Measurements from ENCODE around the gene EFTUD2. TPM values are rescaled to one million over a fixed set of nuclear protein-coding genes. Genes with fewer than 3 reads are reported as not detected.
"Not testable (repeated sequence)": the region's sequence is repeated elsewhere in the genome, so short reads cannot be mapped to it uniquely, and the experiment has no call there.

Gene EFTUD2
- 10 to 100 TPM; 65.2 to 71.9 TPM for total RNA-seq
- long read RNA-seq, donor 1, full-length matches to known transcripts: 11 of 23 reads
- long read RNA-seq, donor 1, partial matches to known transcripts: 10 of 23 reads
- long read RNA-seq, donor 1, other reads (novel, unspliced or antisense): 2 of 23 reads
- long read RNA-seq, donor 2, full-length matches to known transcripts: 28 of 55 reads
- long read RNA-seq, donor 2, partial matches to known transcripts: 22 of 55 reads
- long read RNA-seq, donor 2, other reads (novel, unspliced or antisense): 5 of 55 reads

DNA sequence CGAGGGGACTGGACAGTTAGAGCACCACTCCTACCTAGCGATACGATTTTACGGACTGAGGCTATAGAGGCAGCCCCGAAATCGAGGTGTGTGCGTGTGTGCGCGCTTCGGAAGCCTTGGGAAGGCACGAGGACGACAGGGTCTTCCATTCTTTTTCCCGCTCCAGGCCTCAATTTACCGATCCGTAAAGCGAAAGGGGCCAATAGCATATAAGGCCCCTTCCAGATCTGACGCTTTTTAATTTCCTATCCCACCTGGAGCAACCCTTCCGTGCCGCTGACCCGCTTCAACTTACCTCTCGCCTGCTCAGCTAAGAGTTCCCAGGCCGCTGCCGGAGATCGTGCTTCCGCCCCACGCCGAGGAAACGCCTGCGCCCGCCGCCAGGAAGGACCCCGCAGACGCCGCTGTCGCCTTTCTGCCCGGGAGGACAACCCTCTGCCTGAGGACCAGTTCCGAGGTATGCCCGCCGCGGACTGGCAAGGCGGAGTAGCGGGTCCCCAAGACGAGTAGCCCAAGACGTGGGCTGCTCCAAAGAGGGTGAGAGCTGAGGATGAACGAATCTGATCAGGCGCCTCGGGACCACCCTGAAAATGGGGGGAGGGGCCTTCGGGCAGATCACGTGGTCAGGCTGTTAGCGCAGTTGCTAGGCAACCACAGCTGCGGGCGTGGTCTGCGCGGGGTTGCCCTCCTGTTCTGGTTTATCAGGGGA is at the start of gene EFTUD2:
TSS of gene EFTUD2 (minus strand) at position 372 of the 709 bp plus-strand sequence. CDS start 4,924 bp downstream, outside the sequence.
- intact Hi-C loops (cut with DNase I): no loop called here
- peak; percentile 98 for DNase-seq (ENCODE audit: low spot score)

DNA sequence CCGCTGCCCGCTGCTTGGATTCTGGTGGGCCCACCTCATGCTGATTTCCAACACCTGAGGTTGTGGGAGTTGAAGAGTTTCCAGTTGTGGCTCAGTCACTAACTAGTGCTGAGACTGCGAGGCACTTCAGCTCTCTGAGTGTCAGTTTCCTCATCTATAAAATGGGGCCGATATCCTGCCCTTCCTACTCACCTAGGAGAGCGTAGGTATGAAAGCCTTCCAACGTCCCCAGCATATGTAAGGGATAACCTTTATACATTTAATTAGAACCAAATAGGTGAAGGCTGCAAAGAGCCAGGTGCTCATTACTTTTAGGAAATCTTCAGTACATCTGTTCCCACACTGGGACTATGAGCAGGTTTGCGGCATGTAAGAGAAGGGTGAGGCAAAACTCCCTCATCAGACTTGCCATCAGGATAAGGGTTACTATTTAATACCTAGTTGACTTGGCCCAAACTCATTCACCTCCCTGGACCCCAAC is 49.1 kb upstream of the EFTUD2 start:
- intact Hi-C loops (cut with DNase I): no loop called here
- no peak for DNase-seq (ENCODE audit: low spot score)

DNA sequence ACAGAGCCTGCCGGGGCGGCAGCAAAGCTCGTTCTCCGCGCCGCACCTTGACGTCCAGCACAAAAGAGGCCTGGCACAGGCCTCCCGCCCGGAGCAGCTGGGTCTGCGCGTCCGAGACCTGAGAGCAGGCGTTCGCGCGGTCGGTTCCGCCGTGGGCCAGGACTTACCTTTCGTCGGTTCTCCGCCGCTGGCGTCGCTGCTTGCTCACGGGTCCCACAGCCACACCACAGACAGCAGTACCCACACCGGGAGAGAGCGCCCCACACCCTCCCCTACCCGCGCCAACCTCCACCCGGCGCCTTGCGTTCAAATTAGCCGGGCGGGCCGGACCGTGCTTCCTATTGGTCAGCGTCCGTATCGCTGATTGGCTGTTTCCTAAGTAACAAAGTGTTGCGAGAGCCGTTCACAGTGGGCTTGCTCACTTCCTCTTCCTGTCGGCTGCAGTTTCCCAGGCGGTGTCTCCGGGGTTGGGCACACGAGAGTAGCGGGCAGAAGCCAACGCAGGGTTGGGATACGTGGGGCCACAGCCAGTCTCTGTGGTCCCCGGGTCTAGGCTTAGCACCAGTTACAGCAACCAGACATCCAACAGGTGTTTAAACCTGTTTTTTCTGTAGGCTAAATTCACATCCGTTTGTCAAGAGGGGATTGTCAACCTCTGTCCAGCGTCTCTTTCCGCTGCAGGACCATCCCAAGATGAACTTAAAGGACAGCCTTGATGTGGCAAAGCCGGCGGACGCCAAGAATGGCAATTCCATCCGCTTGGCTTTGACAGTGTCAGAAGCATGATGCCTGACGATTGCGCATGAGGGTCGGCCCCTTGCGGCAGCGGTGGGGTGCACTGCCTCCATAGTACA is 48.4 kb upstream of the EFTUD2 start, which contains the start of gene KIF18B:
TSS of gene KIF18B (minus strand) at position 313 of the 854 bp plus-strand sequence. CDS start 11,429 bp downstream, outside the sequence.
- intact Hi-C loops (cut with DNase I): no loop called here
- peak; percentile 96 for DNase-seq (ENCODE audit: low spot score)

DNA sequence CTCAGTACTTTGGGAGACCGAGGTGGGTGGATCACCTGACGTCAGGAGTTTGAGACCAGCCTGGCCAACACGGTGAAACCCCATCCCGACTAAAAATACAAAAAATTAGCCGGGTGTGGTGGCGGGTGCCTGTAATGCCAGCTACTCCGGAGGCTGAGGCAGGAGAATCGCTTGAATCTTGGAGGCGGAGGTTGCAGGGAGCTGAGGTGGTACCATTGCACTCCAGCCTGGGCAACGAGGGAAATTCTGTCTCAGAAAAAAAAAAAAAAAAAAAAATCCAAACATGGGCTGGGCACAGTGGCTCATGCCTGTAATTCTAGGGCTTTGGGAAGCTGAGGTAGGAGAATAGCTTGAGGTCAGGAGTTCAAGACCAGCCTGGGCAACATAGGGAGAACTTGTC is 46.4 kb upstream of the EFTUD2 start:
- intact Hi-C loops (cut with DNase I); DNase-seq (ENCODE audit: low spot score): not testable (repeated sequence)

DNA sequence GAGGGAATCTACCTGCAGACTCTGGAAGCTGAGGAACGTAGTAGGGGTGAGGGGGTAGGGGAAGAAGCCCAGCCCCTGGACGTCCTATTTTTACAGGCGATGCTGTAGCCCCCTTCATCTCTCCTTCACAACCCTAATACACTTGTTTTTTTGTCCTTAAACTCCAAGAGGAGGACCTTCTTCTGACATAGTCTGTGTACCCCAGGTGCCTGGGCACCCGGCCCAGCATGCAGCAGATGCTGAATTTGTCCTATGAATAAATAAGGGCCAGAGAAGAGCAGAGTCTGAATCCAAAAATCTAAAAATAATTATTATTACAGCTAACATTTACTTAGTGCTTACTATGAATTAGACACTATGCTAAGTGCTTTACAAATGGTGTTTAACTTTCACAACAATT is 43.2 kb upstream of the EFTUD2 start:
- peak; percentile 58 for DNase-seq (ENCODE audit: low spot score)
- intact Hi-C loops (cut with DNase I): no loop called here

DNA sequence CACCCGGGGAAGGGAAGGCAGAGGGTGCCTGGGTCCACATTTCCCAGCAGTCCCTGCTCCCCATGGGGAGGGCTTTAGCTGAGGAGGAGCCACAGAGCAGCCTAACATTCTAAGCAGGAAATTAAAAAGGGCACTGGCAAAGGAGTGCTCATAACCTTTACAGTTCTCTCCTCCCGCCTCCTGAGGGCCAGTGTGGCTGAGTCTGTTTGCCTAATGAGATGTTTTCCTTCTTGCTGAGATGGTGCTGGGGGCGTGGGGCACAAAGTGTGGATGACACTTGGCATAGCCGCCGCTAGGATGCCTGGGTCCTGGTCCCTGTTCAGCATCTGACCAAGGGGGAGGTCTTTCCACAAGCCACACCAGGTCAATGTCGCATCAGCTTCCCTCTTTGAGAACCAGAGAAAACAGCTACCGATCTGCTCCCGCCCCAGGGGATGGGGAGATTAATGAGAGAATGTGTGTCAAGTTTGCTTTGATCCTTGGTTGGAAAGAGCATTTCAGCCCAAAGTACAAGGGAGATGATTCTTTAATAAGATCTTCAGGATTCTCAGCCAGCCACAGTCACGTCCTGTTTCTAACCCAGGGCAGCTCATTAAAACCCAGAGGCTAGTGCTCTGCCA is 42.6 kb upstream of the EFTUD2 start:
- intact Hi-C loops (cut with DNase I): no loop called here
- DNase-seq (ENCODE audit: low spot score): peak; percentile 62

DNA sequence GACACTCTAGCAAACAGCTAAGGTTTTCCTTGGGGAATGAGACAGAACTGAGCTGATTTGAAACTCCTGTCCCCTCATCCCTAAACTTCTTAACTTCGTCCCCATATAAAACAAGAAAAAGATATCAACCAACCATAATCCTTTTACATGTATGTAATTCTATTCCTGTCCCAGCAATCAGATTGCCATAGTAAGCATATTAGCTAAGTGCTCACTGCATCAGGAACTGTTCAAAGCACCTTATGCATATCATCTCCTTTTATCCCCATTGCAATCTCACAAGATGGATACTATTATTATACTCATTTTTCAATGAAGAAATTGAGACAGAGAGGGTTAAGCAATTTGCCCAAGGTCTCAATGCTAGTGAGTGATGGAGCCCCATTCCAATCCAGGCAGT is 41.5 kb upstream of the EFTUD2 start:
- intact Hi-C loops (cut with DNase I): no loop called here

DNA sequence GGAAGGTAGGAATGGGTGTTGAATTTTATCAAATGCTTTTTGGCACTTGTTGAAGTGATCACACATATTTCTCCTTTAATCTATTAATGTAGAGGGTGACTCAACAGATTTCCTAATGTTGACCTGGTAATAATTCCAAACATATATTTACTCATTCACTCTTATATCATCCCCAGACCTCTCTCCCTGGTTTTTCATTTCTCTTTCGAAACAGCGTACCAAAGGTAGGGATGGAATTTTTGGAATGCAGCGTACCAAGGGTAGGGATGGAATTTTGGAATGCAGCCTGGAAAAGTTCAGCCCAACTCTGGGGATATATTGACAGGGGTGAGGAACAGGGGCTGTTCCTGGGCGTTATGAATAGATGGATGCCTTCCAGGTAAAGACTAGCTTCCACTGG is 41.1 kb upstream of the EFTUD2 start:
- DNase-seq (ENCODE audit: low spot score): no peak
- intact Hi-C loops (cut with DNase I): no loop called here

More for the DNA sequence above, 41.5 kb upstream of the EFTUD2 start:
- DNase-seq (ENCODE audit: low spot score): no peak

DNA sequence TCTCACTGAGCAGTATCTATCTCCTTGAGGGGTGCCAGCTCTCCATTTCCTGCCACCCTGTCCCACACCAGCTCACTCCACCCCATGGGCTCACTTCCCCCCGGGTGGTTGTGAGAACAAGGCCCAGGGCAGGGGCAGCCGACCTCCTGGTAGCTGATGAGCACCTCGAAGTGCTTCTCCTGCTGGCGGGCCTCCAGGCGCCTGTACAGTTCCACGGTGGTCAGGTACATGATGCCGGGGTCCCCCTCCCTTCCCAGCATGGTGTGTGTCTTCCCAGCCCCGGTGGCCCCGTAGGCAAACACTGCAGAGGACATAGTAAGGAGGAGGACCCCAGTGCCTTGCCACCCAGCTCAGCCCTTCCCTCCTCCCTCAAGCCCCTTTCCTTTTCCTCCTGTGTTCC is 35.9 kb upstream of the EFTUD2 start:
- intact Hi-C loops (cut with DNase I): no loop called here
- DNase-seq (ENCODE audit: low spot score): peak; percentile 81

DNA sequence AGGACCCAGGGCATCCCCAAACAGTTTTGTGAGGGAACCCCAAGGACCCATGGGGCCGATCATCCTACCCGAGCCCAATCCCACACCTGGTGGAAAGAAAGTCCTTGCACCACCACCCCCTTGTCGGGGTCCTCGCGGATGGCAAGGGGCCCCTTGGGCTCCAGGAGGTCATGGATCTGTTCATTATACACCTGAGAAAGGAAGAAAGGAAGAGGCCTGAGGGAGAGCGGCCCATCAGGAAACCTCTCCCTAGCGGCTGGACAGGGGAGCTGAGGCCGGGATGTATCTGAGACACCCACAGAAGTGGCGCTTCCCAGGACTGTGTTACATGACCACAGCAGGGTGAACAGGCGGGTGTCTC is 35.5 kb upstream of the EFTUD2 start:
- intact Hi-C loops (cut with DNase I): no loop called here
- DNase-seq (ENCODE audit: low spot score): no peak

DNA sequence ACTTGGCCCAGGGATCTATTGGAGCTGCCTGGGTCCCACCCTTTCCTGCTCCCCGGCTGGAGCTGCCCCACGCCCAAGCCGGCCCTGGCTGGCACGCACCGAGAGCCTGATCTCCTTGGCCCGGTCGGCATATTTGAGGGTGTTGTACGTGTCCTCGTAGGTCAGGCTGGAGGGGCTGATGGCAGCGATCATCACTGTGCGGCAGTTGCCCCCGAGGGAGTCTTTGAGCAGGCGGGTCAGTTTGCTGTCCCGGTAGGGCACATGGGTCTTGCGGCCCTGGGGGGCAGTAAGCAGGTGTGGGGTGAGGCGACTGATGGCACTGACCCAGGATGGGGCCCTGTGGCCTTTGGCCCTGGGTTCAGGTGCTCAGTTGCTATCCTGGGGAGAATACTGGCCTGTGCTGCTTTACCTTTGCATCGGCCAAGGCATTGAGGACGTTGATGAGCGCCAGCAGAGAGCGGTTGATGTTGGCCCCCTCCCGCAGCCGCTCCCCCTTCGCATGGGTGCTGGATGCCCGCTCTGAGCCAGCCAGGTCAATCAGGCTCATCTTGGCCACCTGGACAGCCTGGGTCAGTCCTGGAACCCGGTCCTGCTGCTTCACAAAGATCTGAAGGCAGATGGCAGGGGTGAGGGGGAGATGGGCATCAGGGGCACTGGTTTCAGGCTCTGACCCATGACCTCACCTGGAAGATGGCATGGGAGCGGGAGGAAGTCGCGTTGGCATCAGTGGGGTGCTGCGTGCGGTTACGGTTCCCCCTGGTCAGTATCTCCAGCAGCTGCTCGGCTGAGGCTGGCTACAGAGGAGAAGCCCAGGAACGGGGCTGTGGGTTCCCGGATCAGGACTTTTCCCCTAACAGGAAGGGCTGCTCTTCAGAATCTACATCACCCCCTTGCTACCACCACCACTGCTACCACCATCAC is 34.8 kb upstream of the EFTUD2 start:
- intact Hi-C loops (cut with DNase I): no loop called here
- peak; percentile 60 for DNase-seq (ENCODE audit: low spot score)

DNA sequence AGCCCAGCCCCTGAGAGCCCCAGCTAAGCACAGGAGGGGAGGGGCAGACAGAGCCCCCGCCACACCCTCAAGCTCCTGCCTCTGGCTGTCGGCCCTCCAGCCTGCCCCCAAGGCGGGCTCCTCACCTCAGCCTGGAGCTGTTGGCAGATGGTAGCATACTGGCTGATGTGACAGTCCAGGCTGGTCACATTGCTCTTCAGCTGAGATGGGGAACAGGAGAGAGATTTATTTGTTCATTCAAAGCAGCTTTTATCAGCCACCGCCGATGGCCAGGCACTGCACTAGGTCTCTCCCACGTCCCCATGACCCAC is 33.5 kb upstream of the EFTUD2 start:
- DNase-seq (ENCODE audit: low spot score): no peak
- intact Hi-C loops (cut with DNase I): no loop called here

DNA sequence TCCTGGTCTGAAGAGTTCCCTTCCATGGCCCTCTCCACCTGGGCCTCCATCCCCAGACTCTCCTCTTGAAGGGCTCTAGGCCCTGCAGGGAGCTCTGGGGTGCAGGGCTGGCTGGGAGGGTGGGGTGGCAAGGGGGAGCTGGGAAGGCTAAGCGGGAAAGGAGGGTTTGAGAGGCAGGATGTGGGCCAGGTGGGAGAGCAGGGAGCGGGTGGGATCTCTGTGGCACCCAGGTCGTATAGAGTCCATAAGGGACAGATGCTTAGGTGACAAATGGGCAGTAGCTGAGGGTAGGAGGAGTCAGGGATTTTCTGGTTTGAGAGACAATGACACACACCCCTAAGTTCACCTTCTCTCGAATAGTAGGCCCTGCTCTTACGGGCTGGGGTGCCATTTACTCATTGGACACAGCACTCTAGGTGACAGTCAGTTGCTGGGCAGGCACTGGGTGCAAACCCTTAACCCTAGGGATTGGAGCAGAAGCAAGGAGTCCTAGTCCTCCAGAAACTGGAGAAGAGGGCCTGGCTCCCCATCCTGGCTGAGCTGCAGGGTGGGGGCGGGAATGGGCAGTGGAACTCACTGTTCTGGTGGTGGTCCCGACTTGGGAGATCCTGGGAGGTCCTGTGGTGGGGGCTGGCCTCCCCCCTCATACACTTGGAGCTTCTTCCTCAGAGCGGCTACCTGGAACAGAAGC is 33.0 kb upstream of the EFTUD2 start:
- intact Hi-C loops (cut with DNase I): no loop called here

DNA sequence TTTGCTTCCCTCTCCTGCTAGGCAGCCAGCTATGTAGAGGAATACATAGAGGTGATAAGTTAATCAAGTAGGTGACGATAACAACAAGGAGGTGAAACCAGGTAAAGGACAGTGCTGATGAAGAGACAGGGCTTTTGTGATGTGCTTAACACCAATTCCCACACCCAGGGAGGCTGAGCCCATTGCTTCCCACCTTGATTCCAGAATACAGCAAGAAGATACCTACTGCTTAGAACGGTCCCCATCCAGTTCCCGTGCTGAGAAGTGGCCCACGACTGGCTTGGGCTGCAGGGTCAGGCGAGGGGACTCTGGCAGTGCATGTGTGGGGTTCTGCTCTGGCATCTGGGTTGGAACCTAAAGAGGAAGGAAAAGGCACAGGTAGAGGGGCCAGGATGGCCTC is 32.1 kb upstream of the EFTUD2 start:
- DNase-seq (ENCODE audit: low spot score): peak; percentile 32
- intact Hi-C loops (cut with DNase I): no loop called here

More for the DNA sequence above, 33.0 kb upstream of the EFTUD2 start:
- peak; percentile 72 for DNase-seq (ENCODE audit: low spot score)

DNA sequence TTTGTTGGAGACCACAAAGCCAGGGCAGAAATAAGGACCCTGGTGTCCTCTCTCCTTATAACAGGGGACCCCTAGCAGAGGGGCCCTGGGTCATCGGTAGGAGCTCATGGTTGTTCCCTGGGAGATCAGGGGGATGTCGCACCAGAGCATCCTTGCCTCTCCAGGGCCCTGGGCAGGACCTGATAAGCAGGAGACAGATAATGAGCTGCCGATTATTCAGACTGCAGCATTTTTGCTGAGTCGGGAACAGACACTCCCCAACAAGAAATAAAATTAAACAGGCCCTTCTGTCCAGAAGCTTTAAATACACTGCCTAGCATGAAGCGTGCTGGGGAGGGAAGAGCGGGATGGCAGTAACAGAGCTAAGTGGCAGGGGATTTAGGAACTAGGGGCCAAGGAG is 31.4 kb upstream of the EFTUD2 start:
- intact Hi-C loops (cut with DNase I): no loop called here
- peak; percentile 18 for DNase-seq (ENCODE audit: low spot score)

DNA sequence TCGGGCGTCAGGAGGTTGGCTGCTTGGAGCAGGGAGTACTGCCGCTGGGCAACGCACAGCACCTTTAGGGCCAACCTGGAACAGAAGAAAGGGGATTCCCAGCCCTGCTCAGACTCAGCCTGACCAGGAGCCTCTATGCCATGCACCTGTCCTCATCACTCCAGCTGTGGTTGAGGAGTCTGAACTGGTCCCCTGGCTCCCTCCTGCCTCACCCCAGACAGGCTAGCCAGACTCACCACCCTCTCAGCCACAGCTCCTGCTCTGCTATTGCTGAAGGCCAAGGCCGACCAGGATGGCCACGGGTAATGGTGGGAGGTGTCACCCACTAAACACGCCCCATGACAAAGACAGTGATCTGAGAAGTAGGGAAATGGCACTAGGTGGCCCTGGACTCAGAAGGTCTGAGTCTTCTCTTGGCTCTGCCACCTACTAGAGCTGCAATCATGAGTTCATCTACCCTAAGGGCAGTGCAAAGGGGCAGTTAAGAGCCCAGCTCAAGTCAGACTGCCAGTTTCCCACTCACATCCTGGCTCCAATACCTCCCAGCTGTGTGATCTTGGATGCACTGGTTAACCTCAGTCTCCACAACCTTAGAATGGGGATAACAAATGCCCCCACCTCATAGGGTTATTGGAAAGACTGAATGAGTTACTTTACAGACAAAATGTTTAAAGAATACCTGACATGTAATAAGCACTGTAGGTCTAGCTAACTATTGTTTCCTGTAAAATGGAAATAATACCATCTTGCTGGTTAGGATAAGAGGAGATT is 29.9 kb upstream of the EFTUD2 start:
- intact Hi-C loops (cut with DNase I): no loop called here
- peak; percentile 11 for DNase-seq (ENCODE audit: low spot score)

DNA sequence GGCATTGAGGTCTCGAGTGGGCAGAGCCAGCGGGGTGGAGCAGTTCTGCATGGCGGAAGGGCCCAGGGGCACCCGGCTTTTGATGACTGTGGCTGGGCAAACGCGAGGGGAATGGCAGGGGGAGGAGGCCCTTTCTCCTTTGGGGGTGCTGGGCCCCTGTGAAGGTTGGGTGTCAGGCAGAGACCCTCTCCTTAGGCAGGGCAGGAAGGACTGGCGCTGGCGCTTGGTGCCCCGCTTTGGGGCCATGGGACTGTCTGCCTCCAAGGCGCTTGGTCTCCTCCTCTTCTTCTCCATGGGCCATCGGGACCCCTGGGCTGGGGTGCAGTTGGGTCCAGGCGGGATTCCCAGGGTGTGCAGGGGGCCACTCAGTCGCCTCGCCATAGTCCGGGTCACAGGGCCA is 28.9 kb upstream of the EFTUD2 start:
- DNase-seq (ENCODE audit: low spot score): peak; percentile 38
- intact Hi-C loops (cut with DNase I): no loop called here
